GM12878 (cell line): ENCODE data around the gene PID1. TPM values are rescaled to one million over a fixed set of nuclear protein-coding genes. Genes with fewer than 3 reads are reported as not detected.

ENCODE experiments used
- ATAC-seq: fragments of 200-7000 bp; cut with Tn5 transposase; 3 replicates; pipeline ENCODE4 v1.9.1; 2020; ENCODE audit warnings: mild to moderate bottlenecking, moderate library complexity
- BruUV-seq: library from RNA; stranded (reverse); fragments of 400-500 nt; replicated peaks from 2 replicates; lab custom pipeline; 2021; lab: Mats Ljungman, UMichigan
- CTCF ChIA-PET: fragments of 300-600 bp; sonication (Branson Sonifier 250); formaldehyde crosslinking; extraction: SDS; loops from one replicate; lab custom pipeline; 2021; ENCODE audit warnings: inconsistent platforms; lab: Yijun Ruan, JAX
- POLR2A ChIA-PET: fragments of 350-600 bp; formaldehyde crosslinking; extraction: SDS; loops from one replicate; lab custom pipeline; 2021; ENCODE audit warnings: inconsistent platforms; lab: Charles Lee
- RAD21 ChIA-PET: fragments of 300-600 bp; sonication (Branson Sonifier 250); formaldehyde crosslinking; loops from one replicate; lab custom pipeline; 2023; ENCODE audit warnings: antibody characterized with exemption; ENCODE audit not compliant: unreplicated experiment; lab: Charles Lee
- SMC1A ChIA-PET: fragments of 300-600 bp; sonication (Branson Sonifier 250); formaldehyde crosslinking; loops from one replicate; lab custom pipeline; 2023; ENCODE audit not compliant: unreplicated experiment, uncharacterized antibody; lab: Charles Lee
- DNase-seq: peaks from one replicate; pipeline ENCODE4 v3.0.0-alpha.2; 2011; ENCODE audit warnings: low read depth, low spot score
- FAIRE-seq: peaks from 3 replicates; lab custom pipeline; 2011; peaks lifted over from hg19 to GRCh38; lab: Jason Lieb, UNC
- H2AFZ ChIP-seq: 2 replicates; pipeline ENCODE4 v1.6.0; 2011; ENCODE audit warnings: low read depth, low read length, control low read depth; ENCODE audit not compliant: control insufficient read depth
- H3K27ac ChIP-seq: 2 replicates; pipeline ENCODE4 v1.5.1; 2011; ENCODE audit warnings: control low read depth; ENCODE audit not compliant: control insufficient read depth, insufficient read depth
- H3K27me3 ChIP-seq, 2 experiments: replicated peaks in 1 of 2; 2 replicates each; pipeline versions ENCODE4 v1.6.0 to v1.6.1; 2011; ENCODE audit warnings: low read length in 1 of 2; ENCODE audit not compliant: control insufficient read depth in 2 of 2, insufficient read depth in 2 of 2
- H3K36me3 ChIP-seq, 2 experiments: 2 replicates each; pipeline ENCODE4 v1.5.1; 2011; ENCODE audit warnings: low read length in 1 of 2; ENCODE audit not compliant: control insufficient read depth in 2 of 2, insufficient read depth in 2 of 2
- H3K4me1 ChIP-seq: 2 replicates; pipeline ENCODE4 v1.6.1; 2011; ENCODE audit warnings: mild to moderate bottlenecking, low read length, moderate library complexity, mixed read lengths; ENCODE audit not compliant: control insufficient read depth, insufficient read depth
- H3K4me2 ChIP-seq: 2 replicates; pipeline ENCODE4 v1.6.0; 2011; ENCODE audit warnings: control low read depth; ENCODE audit not compliant: control insufficient read depth, insufficient read depth
- H3K4me3 ChIP-seq: fragments of 200-600 bp; sonication (generic); 2 replicates; pipeline ENCODE4 v1.5.1; 2016
- H3K79me2 ChIP-seq: 2 replicates; pipeline ENCODE4 v1.6.0; 2011; ENCODE audit warnings: low read length; ENCODE audit not compliant: control insufficient read depth, insufficient read depth
- H3K9ac ChIP-seq: 2 replicates; pipeline ENCODE4 v1.8.0; 2011; ENCODE audit warnings: low read length, control low read depth, mixed read lengths; ENCODE audit not compliant: control insufficient read depth, insufficient read depth
- H3K9me3 ChIP-seq: replicated peaks from 3 replicates; pipeline ENCODE4 v1.5.1; 2011; ENCODE audit warnings: mild to moderate bottlenecking, low read length; ENCODE audit not compliant: control insufficient read depth, insufficient read depth
- H4K20me1 ChIP-seq: 2 replicates; pipeline ENCODE4 v1.6.0; 2011; ENCODE audit not compliant: control insufficient read depth, insufficient read depth
- ATF2 ChIP-seq: IDR thresholded peaks from 2 replicates; pipeline ENCODE4 v1.6.1; 2012; ENCODE audit warnings: low read length, inconsistent platforms
- DPF2 ChIP-seq: fragments of 450-650 bp; IDR thresholded peaks from 2 replicates; pipeline ENCODE4 v1.6.1; 2017; ENCODE audit warnings: mild to moderate bottlenecking
- E2F4 ChIP-seq: IDR thresholded peaks from 2 replicates; pipeline ENCODE4 v1.6.1; 2012; ENCODE audit warnings: low read depth, low read length, improper control_type of control experiment
- E2F8 ChIP-seq: fragments of 450-650 bp; IDR thresholded peaks from 2 replicates; pipeline ENCODE4 v1.6.1; 2018; ENCODE audit warnings: mild to moderate bottlenecking, low read depth, moderate library complexity; ENCODE audit not compliant: partially characterized antibody
- EED ChIP-seq: sonication (generic); IDR thresholded peaks from 2 replicates; pipeline ENCODE4 v1.6.1; 2016; ENCODE audit warnings: antibody characterized with exemption, low read depth
- HDAC6 ChIP-seq: fragments of 200-600 bp; sonication (generic); IDR thresholded peaks from one replicate; pipeline ENCODE4 v1.8.0; 2017; ENCODE audit warnings: antibody characterized with exemption; ENCODE audit not compliant: unreplicated experiment
- HDGF ChIP-seq: fragments of 450-650 bp; IDR thresholded peaks from 2 replicates; pipeline ENCODE4 v1.6.1; 2016; ENCODE audit warnings: antibody characterized with exemption
- KLF5 ChIP-seq: fragments of 450-650 bp; IDR thresholded peaks from 2 replicates; pipeline ENCODE4 v1.6.1; 2014; ENCODE audit warnings: mild to moderate bottlenecking; ENCODE audit not compliant: partially characterized antibody
- NRF1 ChIP-seq: conservative IDR thresholded peaks from 2 replicates; pipeline ENCODE4 v1.6.1; 2011; ENCODE audit warnings: mild to moderate bottlenecking, low read depth, low read length, improper control_type of control experiment
- RUNX3 ChIP-seq: IDR thresholded peaks from 2 replicates; pipeline ENCODE4 v1.6.1; 2012; ENCODE audit warnings: low read length, inconsistent platforms
- SMC3 ChIP-seq: IDR thresholded peaks from 2 replicates; pipeline ENCODE4 v1.6.1; 2011; ENCODE audit warnings: low read length, improper control_type of control experiment, borderline replicate concordance
- SRF ChIP-seq, 2 experiments: IDR thresholded peaks; 2 replicates each; pipeline ENCODE4 v1.6.1; 2011; ENCODE audit warnings: low read depth in 2 of 2, low read length in 2 of 2, mild to moderate bottlenecking in 1 of 2, moderate library complexity in 1 of 2
- STAT1 ChIP-seq: fragments of 450-650 bp; conservative IDR thresholded peaks from 2 replicates; pipeline ENCODE4 v1.6.1; 2014; ENCODE audit warnings: antibody characterized with exemption, mild to moderate bottlenecking
- ZBTB4 ChIP-seq: fragments of 450-650 bp; formaldehyde crosslinking; IDR thresholded peaks from 2 replicates; pipeline ENCODE4 v1.4.0; 2022; ENCODE audit warnings: mild to moderate bottlenecking, moderate library complexity
- WGBS: methylation state at CpG from one replicate; pipeline ENCODE4 v1.1.6; 2016; ENCODE audit warnings: low lambda C conversion rate; ENCODE audit not compliant: insufficient replicate concordance, insufficient coverage; ENCODE audit errors: missing lambda C conversion rate; 5-methylcytosine and 5-hydroxymethylcytosine counted together
- in situ Hi-C: fragments of 300-500 bp; cut with MboI; formaldehyde crosslinking; loops from 9 replicates; pipeline ENCODE4 v1.14.3; 2018; ENCODE audit warnings: mixed read lengths
- intact Hi-C: fragments of 100-400 bp; cut with micrococcal nuclease; formaldehyde crosslinking; loops from one replicate; pipeline ENCODE4 v1.14.2; 2022; ENCODE audit not compliant: unreplicated experiment
- polyA plus RNA-seq, 11 experiments: library from polyadenylated mRNA; depleted of rRNA in 4 of 11; unstranded in 6 of 11; stranded (reverse) in 5 of 11; fragments of >200 nt; fragmentation: Nextera tagmentation in 4 of 11; fragmentation: Illumina TruSeq in 1 of 11; extraction: Ambion mirVana in 4 of 11; extraction: Trizol in 1 of 11; gene quantifications; 1 replicate in 1 of 11; 2 replicates in 10 of 11; pipeline versions ENCODE4 v1.2.1 to v1.2.3, GENCODE V29; 2011 to 2016; ENCODE audit warnings: inconsistent platforms in 2 of 11, missing spikeins in 2 of 11, low read depth in 1 of 11
- total RNA-seq, 4 experiments: library from RNA; depleted of rRNA in 3 of 4; stranded (reverse); fragments of >200 nt in 3 of 4; fragmentation: Illumina TruSeq in 1 of 4; extraction: Trizol in 1 of 4; gene quantifications; 2 replicates each; pipeline versions ENCODE4 v1.2.1 to v1.2.3, GENCODE V29; 2013 to 2021

Gene PID1
- total and polyA plus RNA-seq, 10 of the 15 experiments (the other 5 are each of a cell fraction or from before 2014, with no cell fraction given) = not detected

- no peak for TF ChIP-seq HDAC6
- no peak for TF ChIP-seq DPF2
- no peak for TF ChIP-seq SMC3
- no peak for TF ChIP-seq EED
- TF ChIP-seq, all 136 proteins: peak for 0
Measured at GRCh38 chr2:229297247-229297646, 26.2 kb upstream of the PID1 start (continued).

GRCh38 chr2:229296536-229296935, 25.4 kb upstream of the PID1 start:
- no peak overlapping the region for H3K4me2 ChIP-seq
- no peak for FAIRE-seq
- H3K9me3 ChIP-seq = no peaks in the 10 kb centered on the region
- CTCF ChIA-PET = no interaction called here
- POLR2A ChIA-PET = no interaction called here
- WGBS = 2% methylated on average over 3 of the region's 3 CpGs
- H3K9ac ChIP-seq = no peak overlapping the region
- SMC1A ChIA-PET = no interaction called here
- BruUV-seq = no TSS peak
- H3K4me3 ChIP-seq = no peak overlapping the region
- RAD21 ChIA-PET = no interaction called here
- H2AFZ ChIP-seq = no peak overlapping the region
- intact Hi-C loops = no loop called here
- H3K27ac ChIP-seq = no peak overlapping the region
- H3K79me2 ChIP-seq = no peaks in the 10 kb centered on the region
- ATAC-seq = no peak
- in situ Hi-C loops = no loop called here
- DNase-seq = no peak
- no peaks in the 10 kb centered on the region for H3K27me3 ChIP-seq
- H3K4me1 ChIP-seq = no peaks in the 10 kb centered on the region
- no peaks in the 10 kb centered on the region for H4K20me1 ChIP-seq
- no peaks in the 10 kb centered on the region for H3K36me3 ChIP-seq
- TF ChIP-seq SRF (IDR thresholded peaks at IDR 0.05; ENCODE audit: low read depth in 2 of 2, low read length in 2 of 2) = no peak
- no peak for TF ChIP-seq KLF5
- TF ChIP-seq ZBTB4 = no peak
- TF ChIP-seq NRF1 = no peak
- no peak for TF ChIP-seq E2F8
- no peak for TF ChIP-seq STAT1
- no peak for TF ChIP-seq HDGF
- no peak for TF ChIP-seq ATF2
- TF ChIP-seq E2F4 = no peak
- TF ChIP-seq RUNX3 = no peak
